ENCODE results near the gene TMEM63A. TPM values are rescaled to one million over a fixed set of nuclear protein-coding genes. Genes with fewer than 3 reads are reported as not detected.

TMEM63A gene
- total RNA-seq, 1 donor from 2014 or later, result 75.7 TPM

DNA sequence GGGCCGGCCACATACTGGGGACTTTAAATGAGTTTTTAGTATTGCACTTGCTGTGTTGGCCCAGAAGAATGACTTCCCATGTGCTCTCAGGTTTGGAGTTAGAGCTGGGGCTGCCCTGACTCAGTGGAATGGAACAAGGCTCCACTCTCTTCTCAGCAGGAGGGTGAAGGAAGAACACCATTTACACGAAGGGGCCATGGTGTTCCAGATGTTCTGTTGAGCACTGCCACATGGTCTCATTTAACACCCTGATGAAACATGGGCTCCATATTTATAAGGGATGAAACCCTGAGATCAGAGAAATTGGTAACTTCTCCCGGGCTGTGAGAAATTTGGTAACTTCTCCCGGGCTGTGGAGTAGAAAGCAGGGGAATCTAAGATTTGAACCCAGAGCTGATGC, 36.1 kb upstream of the TMEM63A start:
- Mint-ChIP-seq H3K27me3 (ENCODE audit: low read depth) (no peaks in the 10 kb centered on the region), H3K27ac (no peak overlapping the region)

DNA sequence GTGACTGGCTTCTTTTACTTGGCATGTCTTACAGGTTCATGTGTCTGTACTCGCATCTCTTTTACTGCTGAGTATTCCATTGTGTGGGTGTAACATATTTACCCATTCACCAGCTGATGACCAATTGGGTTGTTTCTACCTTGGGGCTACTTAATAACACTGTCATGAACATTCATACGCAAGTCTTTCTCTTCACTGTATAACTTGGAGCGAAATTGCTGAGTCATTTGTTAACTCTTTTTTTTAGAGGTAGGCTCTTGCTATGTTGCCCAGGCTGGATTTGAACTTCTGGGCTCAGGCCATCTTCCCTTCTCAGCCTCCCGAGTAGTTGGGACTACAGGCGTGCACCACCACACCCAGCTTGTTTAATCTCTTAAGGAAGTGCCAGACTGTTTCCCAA, 35.4 kb upstream of the TMEM63A start:
- Mint-ChIP-seq H3K27ac (no peak overlapping the region), H3K4me3 (no peak overlapping the region), H3K4me1 (peaks cover 6% of the 10 kb centered on the region), H3K9me3 (no peaks in the 10 kb centered on the region), H3K36me3 (peaks cover 23% of the 10 kb centered on the region), H3K27me3 (ENCODE audit: low read depth) (no peaks in the 10 kb centered on the region)
- DNase-seq (ENCODE audit: low spot score in 2 of 2, unreplicated experiment in 2 of 2), result no peak
- TF ChIP-seq, protein P1, sequence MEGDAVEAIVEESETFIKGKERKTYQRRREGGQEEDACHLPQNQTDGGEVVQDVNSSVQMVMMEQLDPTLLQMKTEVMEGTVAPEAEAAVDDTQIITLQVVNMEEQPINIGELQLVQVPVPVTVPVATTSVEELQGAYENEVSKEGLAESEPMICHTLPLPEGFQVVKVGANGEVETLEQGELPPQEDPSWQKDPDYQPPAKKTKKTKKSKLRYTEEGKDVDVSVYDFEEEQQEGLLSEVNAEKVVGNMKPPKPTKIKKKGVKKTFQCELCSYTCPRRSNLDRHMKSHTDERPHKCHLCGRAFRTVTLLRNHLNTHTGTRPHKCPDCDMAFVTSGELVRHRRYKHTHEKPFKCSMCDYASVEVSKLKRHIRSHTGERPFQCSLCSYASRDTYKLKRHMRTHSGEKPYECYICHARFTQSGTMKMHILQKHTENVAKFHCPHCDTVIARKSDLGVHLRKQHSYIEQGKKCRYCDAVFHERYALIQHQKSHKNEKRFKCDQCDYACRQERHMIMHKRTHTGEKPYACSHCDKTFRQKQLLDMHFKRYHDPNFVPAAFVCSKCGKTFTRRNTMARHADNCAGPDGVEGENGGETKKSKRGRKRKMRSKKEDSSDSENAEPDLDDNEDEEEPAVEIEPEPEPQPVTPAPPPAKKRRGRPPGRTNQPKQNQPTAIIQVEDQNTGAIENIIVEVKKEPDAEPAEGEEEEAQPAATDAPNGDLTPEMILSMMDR (IDR thresholded peaks at IDR 0.05; ENCODE audit: unreplicated experiment), result no peak

More for the DNA sequence above, 36.1 kb upstream of the TMEM63A start:
- H3K9me3 Mint-ChIP-seq, result no peaks in the 10 kb centered on the region
- H3K4me3 Mint-ChIP-seq, result no peak overlapping the region
- H3K36me3 Mint-ChIP-seq, result peaks cover 19% of the 10 kb centered on the region
- TF ChIP-seq, protein P1 (IDR thresholded peaks at IDR 0.05; ENCODE audit: unreplicated experiment), result no peak
- DNase-seq (ENCODE audit: low spot score in 2 of 2, unreplicated experiment in 2 of 2), result no peak
- peaks cover 10% of the 10 kb centered on the region for H3K4me1 Mint-ChIP-seq

DNA sequence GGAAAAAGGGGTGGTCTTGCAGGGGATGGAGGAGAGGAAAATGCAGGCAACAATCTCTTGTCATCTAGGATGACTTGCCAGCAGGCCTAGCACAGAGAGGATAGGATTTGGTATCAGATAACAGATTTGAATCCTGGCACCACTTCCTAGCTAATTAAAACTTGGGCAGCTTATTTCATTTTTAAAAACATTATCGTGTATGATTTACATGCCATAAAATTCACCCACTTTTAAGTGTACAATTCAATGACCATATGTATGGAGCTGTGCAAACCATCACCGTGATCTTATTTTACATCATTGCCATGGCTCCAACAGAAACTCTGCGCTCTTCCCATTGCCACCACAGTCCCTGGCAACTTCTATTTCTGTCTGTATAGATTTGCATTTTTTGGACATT, 34.9 kb upstream of the TMEM63A start:
- Mint-ChIP-seq H3K27me3 (ENCODE audit: low read depth) (peaks cover 2% of the 10 kb centered on the region), H3K36me3 (peaks cover 24% of the 10 kb centered on the region), H3K4me3 (no peak overlapping the region), H3K4me1 (peaks cover 6% of the 10 kb centered on the region), H3K27ac (no peak overlapping the region), H3K9me3 (no peaks in the 10 kb centered on the region)
- DNase-seq (ENCODE audit: low spot score in 2 of 2, unreplicated experiment in 2 of 2), result no peak
- TF ChIP-seq, protein P1 (IDR thresholded peaks at IDR 0.05; ENCODE audit: unreplicated experiment), result no peak

DNA sequence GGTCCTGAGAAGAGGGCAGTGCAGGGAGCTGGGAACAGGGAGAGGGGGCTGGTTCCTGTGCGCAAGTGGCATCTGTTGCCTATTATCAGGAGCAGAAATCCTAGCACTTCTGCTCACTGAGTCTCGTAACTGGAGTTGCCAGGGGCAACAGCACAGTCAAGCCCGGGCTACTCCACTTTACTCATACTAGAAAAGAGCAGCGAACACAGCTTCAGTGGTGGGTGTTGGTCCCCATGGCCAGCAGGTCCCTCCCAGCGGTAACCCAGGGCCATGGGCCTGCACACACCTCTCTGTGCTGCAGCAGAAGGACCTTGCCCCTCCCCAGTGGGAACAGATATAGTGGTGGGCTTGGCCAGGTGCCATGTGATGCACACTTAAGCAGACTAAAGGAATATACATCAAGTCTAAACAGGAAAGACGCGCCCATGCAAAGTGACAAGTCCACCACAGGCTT, 33.4 kb upstream of the TMEM63A start:
- Mint-ChIP-seq H3K4me1 (peaks cover 6% of the 10 kb centered on the region), H3K4me3 (no peak overlapping the region), H3K9me3 (no peaks in the 10 kb centered on the region), H3K36me3 (peaks cover 24% of the 10 kb centered on the region), H3K27me3 (ENCODE audit: low read depth) (peaks cover 6% of the 10 kb centered on the region), H3K27ac (peak overlapping the region; percentile 64)
- TF ChIP-seq, protein P1 (IDR thresholded peaks at IDR 0.05; ENCODE audit: unreplicated experiment), result no peak
- no peak for DNase-seq (ENCODE audit: low spot score in 2 of 2, unreplicated experiment in 2 of 2)

DNA sequence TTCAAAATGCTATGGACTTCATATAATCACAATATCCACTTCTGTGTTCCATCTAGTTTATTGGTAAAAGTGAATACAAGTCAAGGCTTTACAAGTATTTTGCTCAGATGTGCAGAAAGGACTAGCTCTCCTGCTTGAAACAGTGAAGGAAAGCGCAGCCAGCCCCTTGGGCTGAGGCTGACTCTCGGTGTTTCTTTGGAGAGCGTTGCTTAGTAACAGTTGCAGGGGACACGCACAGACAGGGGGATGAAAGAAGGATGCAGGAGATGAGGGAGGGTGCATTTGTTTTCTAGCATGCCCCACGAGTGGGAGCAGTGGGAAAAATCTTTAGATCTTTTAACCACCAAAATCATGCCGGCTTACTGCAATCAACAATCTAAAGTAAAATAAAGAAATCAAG, 32.8 kb upstream of the TMEM63A start:
- Mint-ChIP-seq H3K27me3 (ENCODE audit: low read depth) (peaks cover 6% of the 10 kb centered on the region), H3K36me3 (peaks cover 23% of the 10 kb centered on the region), H3K4me1 (peaks cover 12% of the 10 kb centered on the region), H3K9me3 (no peaks in the 10 kb centered on the region), H3K27ac (no peak overlapping the region), H3K4me3 (no peak overlapping the region)
- TF ChIP-seq, protein P1 (IDR thresholded peaks at IDR 0.05; ENCODE audit: unreplicated experiment), result no peak
- DNase-seq (ENCODE audit: low spot score in 2 of 2, unreplicated experiment in 2 of 2), result no peak

DNA sequence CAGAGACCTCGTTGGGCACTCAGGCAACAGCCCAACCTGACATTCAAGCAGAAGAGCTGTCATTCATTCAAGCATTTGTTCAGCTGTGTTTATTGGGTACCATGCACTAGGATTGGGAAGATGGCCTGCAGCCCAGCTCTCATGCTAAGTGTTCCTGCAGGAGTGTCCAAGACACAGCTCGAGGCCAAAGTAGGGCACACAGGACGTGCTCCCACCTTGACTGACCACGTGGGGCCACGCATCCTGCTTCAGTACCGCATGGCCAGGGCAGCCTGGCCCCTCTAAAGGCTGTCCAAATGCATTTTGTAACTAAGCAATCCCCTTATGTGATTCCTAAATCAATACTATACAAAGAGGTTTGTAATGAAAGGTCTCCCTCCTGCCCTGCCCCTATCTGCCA, 32.2 kb upstream of the TMEM63A start:
- Mint-ChIP-seq H3K4me1 (peaks cover 17% of the 10 kb centered on the region), H3K36me3 (peaks cover 17% of the 10 kb centered on the region), H3K27ac (no peak overlapping the region), H3K9me3 (no peaks in the 10 kb centered on the region), H3K4me3 (no peak overlapping the region), H3K27me3 (ENCODE audit: low read depth) (peaks cover 6% of the 10 kb centered on the region)
- TF ChIP-seq, protein P1 (IDR thresholded peaks at IDR 0.05; ENCODE audit: unreplicated experiment), result no peak
- DNase-seq (ENCODE audit: low spot score in 2 of 2, unreplicated experiment in 2 of 2), result no peak

Measured in mesothelial cell of epicardium (in vitro differentiated cells).